CD1c-positive myeloid dendritic cell (primary cell): ENCODE measurements around the gene DAB2IP.
"Not testable (repeated sequence)": the region's sequence is repeated elsewhere in the genome, so short reads cannot be mapped to it uniquely, and the experiment has no call there.

Experiments
- DNase-seq: peaks from one replicate; pipeline ENCODE4 v3.0.0-alpha.2; 2016; ENCODE audit errors: extremely low spot score

Gene DAB2IP

GRCh38 chr9:121644040-121644439, 7.4 kb upstream of the DAB2IP start:
- DNase-seq, result not testable (repeated sequence)

GRCh38 chr9:121645003-121645402, 6.4 kb upstream of the DAB2IP start:
- no peak for DNase-seq

- no peak for DNase-seq
Measured at GRCh38 chr9:121645853-121646807, 5.3 kb upstream of the DAB2IP start.

DNA sequence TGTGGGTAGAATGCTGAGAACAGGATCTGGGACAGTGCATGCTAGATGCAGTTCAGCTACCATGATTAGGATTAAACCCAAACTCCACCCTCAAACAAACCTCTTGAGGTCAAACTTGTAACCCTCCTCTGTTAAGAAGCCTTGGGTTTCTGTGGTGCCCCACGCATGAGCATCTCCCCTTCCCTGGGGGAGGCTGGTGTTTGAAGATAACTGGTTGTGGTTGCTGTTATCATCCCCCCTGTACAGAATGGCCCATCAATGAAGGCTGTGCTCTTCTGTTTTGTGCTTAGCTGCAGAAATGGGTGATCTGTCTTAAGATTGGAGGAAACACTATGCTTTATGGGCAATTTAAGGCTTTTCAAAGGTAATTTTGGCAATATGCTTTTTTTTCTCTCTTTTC, 4.4 kb upstream of the DAB2IP start:
- no peak for DNase-seq

- DNase-seq, result no peak
Measured at GRCh38 chr9:121648172-121648571, 3.3 kb upstream of the DAB2IP start.

DNA sequence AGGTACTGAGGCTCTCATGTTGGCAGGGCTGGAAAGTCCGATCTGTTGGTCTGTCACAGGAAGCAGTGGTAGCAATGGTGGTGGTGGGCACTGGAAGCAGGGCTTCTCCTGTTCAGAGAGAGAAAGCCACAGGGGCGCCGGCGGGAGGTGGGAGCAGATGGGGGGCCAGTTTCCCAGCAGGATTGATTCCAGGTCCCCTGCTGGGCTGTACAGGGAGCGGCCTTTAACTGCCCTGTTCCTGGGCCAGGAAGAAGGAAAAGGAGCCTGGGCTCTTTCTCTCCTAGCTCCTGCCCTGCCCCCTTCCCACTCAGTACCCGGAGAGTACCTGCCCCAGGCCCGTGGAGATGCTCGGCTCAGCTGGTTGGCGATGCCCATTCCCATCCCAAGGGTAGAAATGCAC, 2.6 kb upstream of the DAB2IP start:
- DNase-seq, result no peak

- DNase-seq, result no peak
Measured at GRCh38 chr9:121649476-121650216, 1.8 kb upstream of the DAB2IP start.

- no peak for DNase-seq
Measured at GRCh38 chr9:121650217-121651007, 1.0 kb upstream of the DAB2IP start.

DNA sequence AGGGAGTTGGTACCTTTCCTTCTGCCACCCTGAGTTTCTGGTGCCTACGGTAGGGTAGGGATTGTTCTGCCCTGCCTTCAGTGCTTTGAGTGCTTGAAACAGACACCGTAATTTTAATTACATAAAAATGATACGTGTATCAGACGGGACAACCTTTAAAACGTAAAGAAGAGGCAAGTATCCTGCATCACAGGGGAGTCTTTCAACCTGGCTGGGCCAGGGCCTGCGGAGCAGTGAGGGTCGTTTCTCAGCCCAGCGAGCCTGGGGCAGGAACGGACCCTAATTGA, 483 bp upstream of the DAB2IP start:
- no peak for DNase-seq

GRCh38 chr9:121652021-121652837, 795 bp downstream of the DAB2IP start:
- DNase-seq, result no peak

DNA sequence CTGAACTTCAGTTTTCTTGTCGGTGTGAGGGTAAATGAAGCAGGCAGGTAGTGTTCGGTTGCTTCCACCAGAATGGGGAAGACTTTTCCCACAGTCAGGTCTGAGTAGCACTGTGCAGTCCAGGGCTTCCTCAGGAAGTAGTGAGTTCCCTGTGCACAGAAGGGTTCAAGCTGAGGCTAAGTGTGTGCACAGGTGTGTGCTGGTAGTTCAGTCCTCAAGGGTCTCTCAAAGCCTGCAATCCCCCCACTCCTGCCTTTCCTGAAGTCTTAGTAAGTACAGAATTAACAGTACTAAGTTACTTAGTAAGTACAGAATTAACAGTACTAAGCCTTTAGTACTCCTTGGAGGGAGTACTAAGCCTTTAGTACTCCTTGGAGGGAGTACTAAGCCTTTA, 1.4 kb downstream of the DAB2IP start:
- DNase-seq, result no peak

DNA sequence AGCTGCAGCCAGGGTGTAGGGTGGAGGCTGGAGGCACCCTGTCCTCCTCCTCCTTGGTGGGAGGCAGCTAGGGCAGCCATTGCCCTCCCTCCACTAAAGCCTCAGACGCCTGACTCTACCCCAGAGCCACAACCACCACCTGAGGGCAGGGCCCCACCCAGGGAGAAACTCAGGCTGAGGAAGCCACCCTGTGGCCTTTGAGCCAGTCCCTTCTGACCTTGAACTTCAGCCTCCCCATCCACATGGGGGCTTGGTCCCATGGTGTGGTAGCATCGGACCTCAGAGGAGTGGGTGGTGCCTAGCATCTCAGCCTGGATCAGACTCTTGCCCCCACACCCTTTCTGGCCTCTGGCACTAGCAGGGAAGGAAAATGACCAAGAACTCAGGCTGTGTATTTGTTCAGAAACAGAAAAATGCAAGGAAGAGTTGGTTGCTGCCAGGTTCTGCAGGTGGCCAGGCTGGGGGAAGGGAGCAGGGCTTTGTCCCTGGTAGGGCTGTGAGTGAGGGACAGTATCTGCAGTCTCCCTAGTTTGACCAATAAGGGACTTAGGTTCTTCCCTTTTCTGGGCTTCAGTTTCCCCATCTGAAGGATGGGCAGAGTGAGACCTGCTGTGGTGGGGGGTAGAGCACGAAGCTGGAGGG, 3.2 kb downstream of the DAB2IP start:
- DNase-seq, result no peak

GRCh38 chr9:121655231-121655755, 3.9 kb downstream of the DAB2IP start:
- DNase-seq, result no peak

DNA sequence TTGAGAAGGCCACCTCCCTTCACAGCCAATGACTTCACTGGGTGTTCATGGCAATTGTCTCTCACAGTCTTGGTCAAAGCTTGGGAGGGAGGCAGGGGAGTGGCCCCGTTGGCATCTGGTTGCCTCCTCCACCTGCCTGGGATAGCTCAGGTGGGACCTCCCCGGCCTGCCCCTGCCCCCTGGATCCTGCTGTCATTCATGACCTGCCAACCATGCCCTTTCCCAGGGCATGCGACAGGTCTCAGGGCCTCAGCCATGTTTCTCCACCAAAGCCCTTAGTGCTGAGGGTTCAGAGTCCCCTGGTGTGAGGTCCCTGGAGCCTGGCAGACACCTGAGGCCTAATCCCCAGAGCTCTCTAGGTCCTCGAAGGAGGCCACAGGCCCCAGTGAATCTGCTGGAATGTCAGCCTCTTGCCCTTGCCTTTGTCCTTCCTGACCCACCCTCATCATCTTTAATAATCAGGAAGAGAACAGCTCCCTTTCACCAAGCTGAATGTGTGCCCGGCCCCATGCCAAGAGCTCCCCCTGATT, 5.6 kb downstream of the DAB2IP start:
- DNase-seq, result no peak

DNA sequence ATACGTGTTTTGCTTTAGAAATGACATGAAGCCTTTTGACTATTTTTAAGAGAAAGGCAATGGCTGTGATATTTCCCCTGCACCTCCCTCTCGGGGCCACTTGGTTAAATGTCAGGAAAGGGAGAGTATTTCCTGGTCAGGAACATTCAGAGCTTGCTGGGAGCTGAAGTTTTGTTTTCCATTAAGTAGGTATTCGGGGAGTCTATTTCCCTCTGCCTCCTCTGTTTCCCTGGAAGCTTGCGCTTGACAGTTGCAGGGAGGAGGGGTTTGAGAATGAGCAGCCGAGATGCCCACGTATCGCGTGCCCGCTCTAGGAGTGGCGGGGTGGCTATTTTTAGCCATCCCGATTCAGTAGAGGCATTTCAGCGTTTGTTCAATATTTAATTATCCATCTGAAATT, 6.7 kb downstream of the DAB2IP start:
- DNase-seq, result no peak

DNA sequence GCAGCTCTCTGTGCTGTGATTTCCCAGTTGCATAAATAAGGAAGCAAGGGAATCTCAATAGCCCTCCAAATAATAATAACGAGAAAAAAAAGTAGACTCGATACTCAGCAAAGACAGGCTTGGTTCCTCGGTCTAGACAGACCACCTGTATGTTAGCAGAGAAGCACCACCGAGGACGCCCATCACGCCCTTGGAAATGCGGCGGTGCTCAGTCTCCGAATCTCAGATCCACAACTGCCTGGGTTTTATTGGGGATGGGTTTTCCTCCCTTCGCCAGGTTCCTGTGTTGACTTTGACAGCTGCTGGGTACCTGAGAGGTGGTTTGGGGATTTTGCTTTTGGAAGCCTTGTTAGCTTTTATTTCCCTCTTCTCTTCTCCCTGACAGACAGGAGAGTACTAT, 7.2 kb downstream of the DAB2IP start:
- DNase-seq, result no peak

DNA sequence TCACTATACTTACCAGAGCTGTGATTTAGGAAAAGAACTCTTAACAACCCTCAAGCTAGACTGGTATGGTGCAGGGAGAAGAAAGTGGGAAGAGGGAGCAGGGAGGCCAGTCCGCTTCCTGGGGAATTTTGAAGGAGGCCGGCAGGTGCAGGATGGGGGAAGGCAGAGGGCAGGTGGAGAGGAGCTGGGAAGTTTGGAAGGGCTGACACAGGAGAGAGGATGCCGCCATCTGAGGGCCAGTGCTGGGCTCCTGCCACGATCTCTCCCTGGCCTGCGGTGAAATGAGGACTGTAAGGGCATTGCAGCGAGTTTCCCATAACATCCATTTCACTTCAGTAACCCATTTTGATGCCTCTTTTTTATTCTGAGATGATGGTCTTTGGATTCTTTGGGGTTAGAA, 8.9 kb downstream of the DAB2IP start:
- DNase-seq, result no peak

- DNase-seq, result no peak
Measured at GRCh38 chr9:121660876-121661275, 9.4 kb downstream of the DAB2IP start.

DNA sequence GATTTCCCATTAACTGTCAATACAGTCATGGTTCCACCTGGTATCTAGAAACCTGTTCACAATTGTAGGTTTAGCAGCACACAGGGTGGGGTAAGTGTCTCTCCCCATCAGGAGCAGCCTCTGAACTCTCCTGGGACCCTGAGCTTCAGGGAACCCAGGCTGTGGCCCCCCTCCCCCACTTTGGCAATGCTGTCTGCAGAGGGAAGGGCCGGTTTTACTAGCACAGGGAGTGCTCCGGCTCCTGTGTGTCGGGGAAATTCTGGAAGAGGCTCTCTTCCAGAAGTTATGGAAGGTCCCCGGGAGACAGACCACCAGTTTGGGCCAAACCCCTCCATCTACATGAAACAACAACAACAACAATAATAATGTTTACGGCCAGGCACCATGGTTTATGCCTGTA, 9.9 kb downstream of the DAB2IP start:
- DNase-seq, result no peak

- no peak for DNase-seq
Measured at GRCh38 chr9:121662359-121662758, 10.9 kb downstream of the DAB2IP start.
